ENCODE measurements around the gene SORBS1. TPM values are rescaled to one million over a fixed set of nuclear protein-coding genes. Genes with fewer than 3 reads are reported as not detected.

SORBS1 gene
- total and polyA plus RNA-seq, 2 experiments from 2014 or later, result 0.65 to 1.2 TPM

GRCh38 chr10:95544783-95545500 is 16.2 kb downstream of the SORBS1 start:
- WGBS, 2 experiments (ENCODE audit: low coverage in 1 of 2, low lambda C conversion rate in 2 of 2, missing lambda C conversion rate in 2 of 2), result 57% methylated on average over 12 of the region's 12 CpGs
- Histone ChIP-seq H3K4me3 (no peak overlapping the region), H2AFZ (no peak overlapping the region), H3K36me3 (ENCODE audit: low read depth) (no peaks in the 10 kb centered on the region), H3K27ac (no peak overlapping the region), H3K4me1 (ENCODE audit: insufficient read depth) (no peaks in the 10 kb centered on the region), H4K20me1 (ENCODE audit: insufficient read depth) (no peaks in the 10 kb centered on the region), H3F3A (ENCODE audit: insufficient read depth) (no peaks in the 10 kb centered on the region), H3K4me2 (ENCODE audit: unreplicated experiment) (no peak overlapping the region), H3K79me2 (ENCODE audit: insufficient read depth) (no peaks in the 10 kb centered on the region), H3K27me3 (replicated peaks; ENCODE audit: insufficient read depth) (no peaks in the 10 kb centered on the region), H3K9me3 (ENCODE audit: low read depth) (no peaks in the 10 kb centered on the region), H3K9me2 (ENCODE audit: insufficient read depth) (no peaks in the 10 kb centered on the region), H3K9ac (no peak overlapping the region)
- no peak for TF ChIP-seq EZH2phosphoT487 (IDR thresholded peaks at IDR 0.05; ENCODE audit: insufficient read depth, low read depth)
- TF ChIP-seq EZH2 (IDR thresholded peaks at IDR 0.05; ENCODE audit: insufficient read depth, poor library complexity, severe bottlenecking), result no peak
- in situ Hi-C loops (cut with MboI), result no loop called here
- no peak for DNase-seq

- in situ Hi-C loops (cut with MboI), result no loop called here
- no peaks in the 10 kb centered on the region for H3K9me2 ChIP-seq (ENCODE audit: insufficient read depth)
- H3K4me2 ChIP-seq (ENCODE audit: unreplicated experiment), result no peak overlapping the region
- DNase-seq, result no peak
- no peak overlapping the region for H2AFZ ChIP-seq
- no peak overlapping the region for H3K27ac ChIP-seq
- H3K36me3 ChIP-seq (ENCODE audit: low read depth), result no peaks in the 10 kb centered on the region
- H4K20me1 ChIP-seq (ENCODE audit: insufficient read depth), result no peaks in the 10 kb centered on the region
- no peak overlapping the region for H3K9ac ChIP-seq
- H3F3A ChIP-seq (ENCODE audit: insufficient read depth), result no peaks in the 10 kb centered on the region
- no peaks in the 10 kb centered on the region for H3K27me3 ChIP-seq (replicated peaks; ENCODE audit: insufficient read depth)
- no peaks in the 10 kb centered on the region for H3K9me3 ChIP-seq (ENCODE audit: low read depth)
- no peaks in the 10 kb centered on the region for H3K79me2 ChIP-seq (ENCODE audit: insufficient read depth)
- no peak for TF ChIP-seq EZH2phosphoT487 (IDR thresholded peaks at IDR 0.05; ENCODE audit: insufficient read depth, low read depth)
- TF ChIP-seq EZH2 (IDR thresholded peaks at IDR 0.05; ENCODE audit: insufficient read depth, poor library complexity, severe bottlenecking), result no peak
- no peak overlapping the region for H3K4me3 ChIP-seq
- WGBS, 2 experiments (ENCODE audit: low coverage in 1 of 2, low lambda C conversion rate in 2 of 2, missing lambda C conversion rate in 2 of 2), result 86 to 92% methylated on average over 4 of the region's 4 CpGs
- H3K4me1 ChIP-seq (ENCODE audit: insufficient read depth), result no peaks in the 10 kb centered on the region
These were observed 17.7 kb downstream of the SORBS1 start for GRCh38 chr10:95543459-95543858.

- H3K9me2 ChIP-seq (ENCODE audit: insufficient read depth), result no peaks in the 10 kb centered on the region
- 75 to 85% methylated on average over 2 of the region's 2 CpGs for WGBS, 2 experiments (ENCODE audit: low coverage in 1 of 2, low lambda C conversion rate in 2 of 2, missing lambda C conversion rate in 2 of 2)
These were observed 18.4 kb downstream of the SORBS1 start for GRCh38 chr10:95542761-95543160.

GRCh38 chr10:95542330-95542729 is 18.8 kb downstream of the SORBS1 start:
- no peaks in the 10 kb centered on the region for H4K20me1 ChIP-seq (ENCODE audit: insufficient read depth)
- H3K36me3 ChIP-seq (ENCODE audit: low read depth), result no peaks in the 10 kb centered on the region
- H3K9ac ChIP-seq, result no peak overlapping the region
- no peak overlapping the region for H3K4me3 ChIP-seq
- no peaks in the 10 kb centered on the region for H3K9me3 ChIP-seq (ENCODE audit: low read depth)
- DNase-seq, result no peak
- in situ Hi-C loops (cut with MboI), result no loop called here
- no peak overlapping the region for H3K4me2 ChIP-seq (ENCODE audit: unreplicated experiment)
- H3K4me1 ChIP-seq (ENCODE audit: insufficient read depth), result no peaks in the 10 kb centered on the region
- TF ChIP-seq EZH2phosphoT487 (IDR thresholded peaks at IDR 0.05; ENCODE audit: insufficient read depth, low read depth), result no peak
- no peak for TF ChIP-seq EZH2 (IDR thresholded peaks at IDR 0.05; ENCODE audit: insufficient read depth, poor library complexity, severe bottlenecking)
- no peak overlapping the region for H3K27ac ChIP-seq
- no peaks in the 10 kb centered on the region for H3K27me3 ChIP-seq (replicated peaks; ENCODE audit: insufficient read depth)
- H2AFZ ChIP-seq, result no peak overlapping the region
- no peaks in the 10 kb centered on the region for H3K9me2 ChIP-seq (ENCODE audit: insufficient read depth)
- 87 to 91% methylated on average over 4 of the region's 4 CpGs for WGBS, 2 experiments (ENCODE audit: low coverage in 1 of 2, low lambda C conversion rate in 2 of 2, missing lambda C conversion rate in 2 of 2)
- no peaks in the 10 kb centered on the region for H3F3A ChIP-seq (ENCODE audit: insufficient read depth)
- H3K79me2 ChIP-seq (ENCODE audit: insufficient read depth), result no peaks in the 10 kb centered on the region

More at GRCh38 chr10:95542761-95543160, 18.4 kb downstream of the SORBS1 start:
- H4K20me1 ChIP-seq (ENCODE audit: insufficient read depth), result no peaks in the 10 kb centered on the region
- no peaks in the 10 kb centered on the region for H3K9me3 ChIP-seq (ENCODE audit: low read depth)
- H3K79me2 ChIP-seq (ENCODE audit: insufficient read depth), result no peaks in the 10 kb centered on the region
- TF ChIP-seq EZH2phosphoT487 (IDR thresholded peaks at IDR 0.05; ENCODE audit: insufficient read depth, low read depth) (no peak), EZH2 (IDR thresholded peaks at IDR 0.05; ENCODE audit: insufficient read depth, poor library complexity, severe bottlenecking) (no peak)
- H3K4me2 ChIP-seq (ENCODE audit: unreplicated experiment), result no peak overlapping the region
- in situ Hi-C loops (cut with MboI), result no loop called here
- H3K4me1 ChIP-seq (ENCODE audit: insufficient read depth), result no peaks in the 10 kb centered on the region
- no peak overlapping the region for H3K27ac ChIP-seq
- H3K9ac ChIP-seq, result no peak overlapping the region
- no peak overlapping the region for H2AFZ ChIP-seq
- no peak for DNase-seq
- H3K36me3 ChIP-seq (ENCODE audit: low read depth), result no peaks in the 10 kb centered on the region
- no peaks in the 10 kb centered on the region for H3K27me3 ChIP-seq (replicated peaks; ENCODE audit: insufficient read depth)
- H3K4me3 ChIP-seq, result no peak overlapping the region
- H3F3A ChIP-seq (ENCODE audit: insufficient read depth), result no peaks in the 10 kb centered on the region

Data from GM23248 (cell line).